Measurements from ENCODE around the gene PRR15. TPM values are rescaled to one million over a fixed set of nuclear protein-coding genes. Genes with fewer than 3 reads are reported as not detected.

PRR15 gene, protein sequence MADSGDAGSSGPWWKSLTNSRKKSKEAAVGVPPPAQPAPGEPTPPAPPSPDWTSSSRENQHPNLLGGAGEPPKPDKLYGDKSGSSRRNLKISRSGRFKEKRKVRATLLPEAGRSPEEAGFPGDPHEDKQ
- 22.6 and 28.9 TPM in 2 replicates for total RNA-seq (2022)
- percentile 86 among the genes with signal in this experiment for Bru-seq, nascent RNA
- BruChase-seq, experiment 1, labeled RNA remaining after a 2-hour chase: percentile 90 among the genes with signal in this experiment
- percentile 65 among the genes with signal in this experiment for BruChase-seq, experiment 2, labeled RNA remaining after a 6-hour chase
- long read RNA-seq, transcript PRR15-201 (2 exons, 1,678 nt): major isoform, 18 of 26 reads
- long read RNA-seq, partial matches to known transcripts: 0 of 26 reads
- long read RNA-seq, other reads (novel, unspliced or antisense): 5 of 26 reads

GRCh38 chr7:29563590-29564495 is at the start of gene PRR15:
TSS of gene PRR15 (plus strand) at chr7:29563835. CDS start at chr7:29566330, 2,495 bp downstream.
- H3K36me3 Mint-ChIP-seq (ENCODE audit: insufficient read depth, unreplicated experiment): peaks cover 41% of the 10 kb centered on the region
- peak within 1 kb of the TSS; percentile 93 for H3K27ac Mint-ChIP-seq (ENCODE audit: unreplicated experiment)
- BruUV-seq (replicated peaks): TSS peak; percentile 60
- Histone ChIP-seq H3K36me3 (ENCODE audit: control insufficient read depth, insufficient read depth, low read length) (no peaks in the 10 kb centered on the region; the same call in 1 of the 2 replicates), H3K9me3 (no peaks in the 10 kb centered on the region), H3K4me3 (ENCODE audit: low read depth, low read length) (peak within 1 kb of the TSS; percentile 71), H3K4me1 (peaks cover 16% of the 10 kb centered on the region), H3K27me3 (replicated peaks; ENCODE audit: control insufficient read depth, insufficient read depth, low read length) (no peaks in the 10 kb centered on the region)
- POLR2A ChIA-PET: interaction anchor here (0.5 to 1.5 kb wide), 3 partner anchors 15 to 46 kb away, joined by 3 read pairs; no protein-coding TSS in a partner anchor
- intact Hi-C loops (cut with micrococcal nuclease; ENCODE audit: unreplicated experiment): loop anchor here (1.0 to 10.0 kb wide), 5 partner anchors 77 to 639 kb away; no protein-coding TSS in a partner anchor
- DNase-seq: peak; percentile 90 to 92
- CTCF ChIA-PET: no interaction called here
- no peaks in the 10 kb centered on the region for H3K27me3 Mint-ChIP-seq (ENCODE audit: insufficient read depth, unreplicated experiment)
- peak within 1 kb of the TSS; percentile 98 for H3K4me3 Mint-ChIP-seq (ENCODE audit: unreplicated experiment)
- H3K9me3 Mint-ChIP-seq (ENCODE audit: unreplicated experiment): no peaks in the 10 kb centered on the region
- H3K4me1 Mint-ChIP-seq (ENCODE audit: low read depth, unreplicated experiment): peaks cover under 1% of the 10 kb centered on the region
- TF ChIP-seq CTCF (IDR thresholded peaks at IDR 0.05; ENCODE audit: insufficient read depth in 1 of 2, low read depth in 1 of 2, low read length in 1 of 2, severe bottlenecking in 1 of 2, unreplicated experiment in 1 of 2): peak; percentile 3 to 15

DNA sequence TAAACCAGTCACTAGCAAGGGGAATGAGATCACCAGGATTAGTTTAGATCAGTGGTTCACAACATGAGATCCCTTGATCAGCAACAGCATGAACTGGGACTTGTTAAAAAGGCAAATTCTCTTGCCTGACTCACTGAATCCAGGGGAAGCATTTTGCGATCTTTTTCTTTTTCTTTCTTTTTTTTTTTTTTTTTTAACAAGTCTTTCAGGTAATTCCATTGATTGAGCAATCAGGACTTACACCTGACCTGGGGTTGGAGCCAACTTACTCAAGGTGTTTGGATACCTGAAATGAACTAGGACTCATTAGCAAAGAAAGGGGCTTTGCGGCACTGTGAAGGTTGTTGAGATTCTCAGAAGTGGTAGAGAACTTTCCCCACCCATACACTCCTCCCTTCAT is 47.1 kb upstream of the PRR15 start:
- CTCF ChIA-PET: no interaction called here
- peaks cover 5% of the 10 kb centered on the region for H3K36me3 Mint-ChIP-seq (ENCODE audit: insufficient read depth, unreplicated experiment)
- H3K4me1 Mint-ChIP-seq (ENCODE audit: low read depth, unreplicated experiment): peaks cover 15% of the 10 kb centered on the region
- POLR2A ChIA-PET: no interaction called here
- no TSS peak for BruUV-seq (replicated peaks)
- no peak overlapping the region for H3K4me3 Mint-ChIP-seq (ENCODE audit: unreplicated experiment)
- no peaks in the 10 kb centered on the region for H3K36me3 ChIP-seq (ENCODE audit: control insufficient read depth, insufficient read depth, low read length)
- H3K9me3 Mint-ChIP-seq (ENCODE audit: unreplicated experiment): peaks cover 9% of the 10 kb centered on the region
- intact Hi-C loops (cut with micrococcal nuclease; ENCODE audit: unreplicated experiment): no loop called here
- no peaks in the 10 kb centered on the region for H3K27me3 ChIP-seq (replicated peaks; ENCODE audit: control insufficient read depth, insufficient read depth, low read length)
- no peaks in the 10 kb centered on the region; the same call in 1 of the 2 replicates for H3K9me3 ChIP-seq
- no peak overlapping the region for H3K4me3 ChIP-seq (ENCODE audit: low read depth, low read length)
- no peaks in the 10 kb centered on the region for H3K27me3 Mint-ChIP-seq (ENCODE audit: insufficient read depth, unreplicated experiment)
- DNase-seq: no peak
- no peaks in the 10 kb centered on the region for H3K4me1 ChIP-seq
- no peak for TF ChIP-seq CTCF (IDR thresholded peaks at IDR 0.05; ENCODE audit: insufficient read depth in 1 of 2, low read depth in 1 of 2, low read length in 1 of 2, severe bottlenecking in 1 of 2, unreplicated experiment in 1 of 2)
- no peak overlapping the region for H3K27ac Mint-ChIP-seq (ENCODE audit: unreplicated experiment)

GRCh38 chr7:29518616-29519015 is 45.0 kb upstream of the PRR15 start:
- no peak overlapping the region for H3K4me3 Mint-ChIP-seq (ENCODE audit: unreplicated experiment)
- Histone ChIP-seq H3K27me3 (replicated peaks; ENCODE audit: control insufficient read depth, insufficient read depth, low read length) (no peaks in the 10 kb centered on the region), H3K9me3 (no peaks in the 10 kb centered on the region; the same call in 1 of the 2 replicates), H3K4me1 (no peaks in the 10 kb centered on the region), H3K36me3 (ENCODE audit: control insufficient read depth, insufficient read depth, low read length) (no peaks in the 10 kb centered on the region), H3K4me3 (ENCODE audit: low read depth, low read length) (no peak overlapping the region)
- intact Hi-C loops (cut with micrococcal nuclease; ENCODE audit: unreplicated experiment): no loop called here
- H3K36me3 Mint-ChIP-seq (ENCODE audit: insufficient read depth, unreplicated experiment): no peaks in the 10 kb centered on the region
- H3K9me3 Mint-ChIP-seq (ENCODE audit: unreplicated experiment): peaks cover 9% of the 10 kb centered on the region
- no peaks in the 10 kb centered on the region for H3K27me3 Mint-ChIP-seq (ENCODE audit: insufficient read depth, unreplicated experiment)
- POLR2A ChIA-PET: no interaction called here
- no peak for DNase-seq
- peaks cover 7% of the 10 kb centered on the region for H3K4me1 Mint-ChIP-seq (ENCODE audit: low read depth, unreplicated experiment)
- no peak overlapping the region for H3K27ac Mint-ChIP-seq (ENCODE audit: unreplicated experiment)
- CTCF ChIA-PET: no interaction called here
- no TSS peak for BruUV-seq (replicated peaks)
- TF ChIP-seq CTCF (IDR thresholded peaks at IDR 0.05; ENCODE audit: insufficient read depth in 1 of 2, low read depth in 1 of 2, low read length in 1 of 2, severe bottlenecking in 1 of 2, unreplicated experiment in 1 of 2): no peak

All from Caco-2 (cell line).